Transverse colon (tissue), 4 donors: ENCODE measurements around the gene SEC31B. TPM values are rescaled to one million over a fixed set of nuclear protein-coding genes. Genes with fewer than 3 reads are reported as not detected.

ENCODE experiments used
- DNase-seq: peaks from one replicate; pipeline ENCODE4 v3.0.0-alpha.2; 2019
- H3K27ac ChIP-seq, 4 donors: fragments of 200-600 bp; sonication (generic); 2 replicates each; pipeline ENCODE4 v1.5.1; 2016 to 2018; ENCODE audit warnings: inconsistent platforms in 4 of 4
- H3K27me3 ChIP-seq: fragments of 200-600 bp; sonication (generic); 2 replicates; pipeline ENCODE4 v1.5.1; 2017; ENCODE audit warnings: inconsistent platforms
- H3K36me3 ChIP-seq, 4 donors: fragments of 200-600 bp; sonication (generic); 2 replicates each; pipeline ENCODE4 v1.5.1; 2017 to 2019; ENCODE audit warnings: inconsistent platforms in 4 of 4
- H3K4me1 ChIP-seq, 4 donors: fragments of 200-600 bp; sonication (generic); 2 replicates each; pipeline ENCODE4 v1.5.1; 2017 to 2020; ENCODE audit warnings: inconsistent platforms in 4 of 4
- H3K4me3 ChIP-seq, 4 donors: fragments of 200-600 bp; sonication (generic); 1 replicate in 1 of 4; 2 replicates in 3 of 4; pipeline versions ENCODE4 v1.5.1 to v1.6.1; 2017 to 2019; ENCODE audit warnings: inconsistent platforms in 4 of 4
- H3K9me3 ChIP-seq, 2 donors: fragments of 200-600 bp; sonication (generic); 2 replicates each; pipeline ENCODE4 v1.5.1; 2017 to 2019; ENCODE audit warnings: inconsistent platforms in 2 of 2
- CTCF ChIP-seq, 5 experiments: fragments of 200-600 bp in 3 of 5; fragments of 450-650 bp in 2 of 5; sonication (generic) in 3 of 5; IDR thresholded peaks; 1 replicate in 2 of 5; 2 replicates in 3 of 5; pipeline ENCODE4 v1.5.1; 2016 to 2017; ENCODE audit warnings: antibody characterized with exemption in 5 of 5, inconsistent platforms in 3 of 5, mild to moderate bottlenecking in 2 of 5, moderate library complexity in 1 of 5
- EP300 ChIP-seq: sonication (generic); formaldehyde crosslinking; IDR thresholded peaks from one replicate; pipeline ENCODE4 v1.6.1; 2017; ENCODE audit warnings: antibody characterized with exemption, low read depth
- POLR2A ChIP-seq: fragments of 450-650 bp; IDR thresholded peaks from one replicate; pipeline ENCODE4 v1.6.1; 2016; ENCODE audit warnings: antibody characterized with exemption, mild to moderate bottlenecking, moderate library complexity
- POLR2AphosphoS5 ChIP-seq, 3 donors: sonication (generic); formaldehyde crosslinking; IDR thresholded peaks; one replicate each; pipeline ENCODE4 v1.6.1; 2016; ENCODE audit warnings: antibody characterized with exemption in 3 of 3
- WGBS, 2 donors: methylation state at CpG; one replicate each; pipeline ENCODE4 v1.1.5; 2018; ENCODE audit warnings: low coverage in 1 of 2; 5-methylcytosine and 5-hydroxymethylcytosine counted together
- in situ Hi-C, 4 donors: fragments of 200-750 bp; cut with MboI; loops; one replicate each; pipeline versions ENCODE4 v1.15.0 to v1.15.1; 2017; ENCODE audit warnings: low sequenced_read_pairs in 3 of 4, low pct_ligation_motif_present in 1 of 4, low pct_unique_long_range_greater_than_20kb in 1 of 4
- intact Hi-C: fragments of 100-400 bp; cut with DNase I; formaldehyde crosslinking; loops from one replicate; pipeline ENCODE4 v1.15.1; 2023; ENCODE audit warnings: low total_unique reads
- total RNA-seq, 4 donors: library from RNA; depleted of rRNA; stranded (reverse); fragments of >200 nt; gene quantifications; one replicate each; pipeline ENCODE4 v1.1.0, GENCODE V29; 2016

The SEC31B gene
- total RNA-seq, 4 donors from 2014 or later, result 14.1 to 32.8 (median 24.1) TPM

GRCh38 chr10:100551738-100552137, 32.1 kb upstream of the SEC31B start:
- intact Hi-C loops, result no loop called here
- 81% methylated on average over 5 of the region's 5 CpGs; no CpG with 5 or more reads in 1 of the 2 donors for WGBS, 2 donors
- in situ Hi-C loops, result loop anchor here in 1 of 4 donors (25.0 kb wide), 1 partner anchor 311 kb away; no protein-coding TSS in a partner anchor

GRCh38 chr10:100551196-100551595, 31.5 kb upstream of the SEC31B start:
- TF ChIP-seq CTCF (IDR thresholded peaks at IDR 0.05), result no peak
- TF ChIP-seq EP300, result no peak
- no peak for TF ChIP-seq POLR2A
- no peak for TF ChIP-seq POLR2AphosphoS5 (IDR thresholded peaks at IDR 0.05)
- in situ Hi-C loops (loop anchor here in 1 of 4 donors (25.0 kb wide), 1 partner anchor 311 kb away; no protein-coding TSS in a partner anchor), intact Hi-C loops (no loop called here)
- H3K4me1 ChIP-seq, result peaks cover 0 to 17% (median 4%) of the 10 kb centered on the region in 4 donors
- no peak overlapping the region for H3K4me3 ChIP-seq
- H3K27me3 ChIP-seq, result no peaks in the 10 kb centered on the region
- no peak for DNase-seq
- WGBS, 2 donors, result 51 to 82% methylated on average over 3 to 4 of the region's 4 CpGs
- H3K9me3 ChIP-seq, result no peaks in the 10 kb centered on the region
- H3K36me3 ChIP-seq, result peaks cover 0 to 31% (median 15%) of the 10 kb centered on the region in 4 donors
- H3K27ac ChIP-seq, result no peak overlapping the region

More at GRCh38 chr10:100551738-100552137, 32.1 kb upstream of the SEC31B start:
- TF ChIP-seq POLR2A, result no peak
- no peak for TF ChIP-seq POLR2AphosphoS5 (IDR thresholded peaks at IDR 0.05)
- TF ChIP-seq EP300, result no peak
- Histone ChIP-seq H3K36me3 (peaks cover 0 to 31% (median 13%) of the 10 kb centered on the region in 4 donors), H3K4me3 (no peak overlapping the region), H3K9me3 (no peaks in the 10 kb centered on the region), H3K27me3 (no peaks in the 10 kb centered on the region), H3K4me1 (peaks cover 0 to 17% (median 4%) of the 10 kb centered on the region in 4 donors), H3K27ac (no peak overlapping the region)
- DNase-seq, result no peak

- H3K27me3 ChIP-seq, result no peaks in the 10 kb centered on the region
- DNase-seq, result no peak
- intact Hi-C loops, result no loop called here
- in situ Hi-C loops, result no loop called here
- H3K36me3 ChIP-seq, result peaks cover 0 to 73% (median 27%) of the 10 kb centered on the region in 4 donors
- TF ChIP-seq POLR2AphosphoS5 (IDR thresholded peaks at IDR 0.05) (no peak), POLR2A (no peak), CTCF (IDR thresholded peaks at IDR 0.05) (no peak), EP300 (no peak)
- WGBS, 2 donors, result 92 to 95% methylated on average over 4 to 5 of the region's 5 CpGs
- no peaks in the 10 kb centered on the region for H3K4me1 ChIP-seq
- no peak overlapping the region for H3K4me3 ChIP-seq
- no peak overlapping the region for H3K27ac ChIP-seq
- H3K9me3 ChIP-seq, result no peaks in the 10 kb centered on the region
These were observed 25.3 kb upstream of the SEC31B start for GRCh38 chr10:100544950-100545349.

GRCh38 chr10:100537475-100537874, 17.8 kb upstream of the SEC31B start:
- Histone ChIP-seq H3K4me3 (no peak overlapping the region), H3K27me3 (no peaks in the 10 kb centered on the region), H3K4me1 (peaks cover 15 to 26% (median 16%) of the 10 kb centered on the region in 4 donors), H3K27ac (no peak overlapping the region), H3K9me3 (no peaks in the 10 kb centered on the region), H3K36me3 (peaks cover 0 to 37% (median 9%) of the 10 kb centered on the region in 4 donors)
- 87 to 90% methylated on average over 4 of the region's 4 CpGs for WGBS, 2 donors
- TF ChIP-seq EP300, result no peak
- TF ChIP-seq POLR2A, result no peak
- no peak for TF ChIP-seq CTCF (IDR thresholded peaks at IDR 0.05)
- TF ChIP-seq POLR2AphosphoS5 (IDR thresholded peaks at IDR 0.05), result no peak
- DNase-seq, result no peak
- in situ Hi-C loops, result no loop called here
- intact Hi-C loops, result no loop called here
